Glutamatergic neuron (in vitro differentiated cells): ENCODE measurements around the gene RNPS1. TPM values are rescaled to one million over a fixed set of nuclear protein-coding genes. Genes with fewer than 3 reads are reported as not detected.

ENCODE experiments used
- DNase-seq: peaks from one replicate; pipeline ENCODE4 v3.0.0; 2022
- H3K27ac Mint-ChIP-seq: one replicate; pipeline ENCODE4 v1.8.0; 2020; ENCODE audit warnings: mild to moderate bottlenecking, mixed read lengths, inconsistent platforms; ENCODE audit not compliant: unreplicated experiment
- H3K27me3 Mint-ChIP-seq: one replicate; pipeline ENCODE4 v1.8.0; 2020; ENCODE audit warnings: mild to moderate bottlenecking, moderate library complexity, mixed read lengths, inconsistent platforms; ENCODE audit not compliant: unreplicated experiment
- H3K36me3 Mint-ChIP-seq: one replicate; pipeline ENCODE4 v1.8.0; 2020; ENCODE audit warnings: mild to moderate bottlenecking, mixed read lengths, inconsistent platforms; ENCODE audit not compliant: unreplicated experiment
- H3K4me1 Mint-ChIP-seq: one replicate; pipeline ENCODE4 v1.8.0; 2020; ENCODE audit warnings: mild to moderate bottlenecking, low read depth, mixed read lengths, inconsistent platforms; ENCODE audit not compliant: unreplicated experiment
- H3K4me3 Mint-ChIP-seq: one replicate; pipeline ENCODE4 v1.8.0; 2020; ENCODE audit warnings: mild to moderate bottlenecking, mixed read lengths, inconsistent platforms; ENCODE audit not compliant: unreplicated experiment
- H3K9me3 Mint-ChIP-seq: one replicate; pipeline ENCODE4 v1.8.0; 2020; ENCODE audit warnings: mild to moderate bottlenecking, moderate library complexity, mixed read lengths, inconsistent platforms; ENCODE audit not compliant: unreplicated experiment
- total RNA-seq: library from RNA; stranded (reverse); fragmentation: NEBNext Ultra II Directional; extraction: Animal tissue kit (Norgen Biotek cat#: 25700); gene quantifications from one replicate; pipeline ENCODE4 v1.2.1, GENCODE V29; 2021; ENCODE audit not compliant: unreplicated experiment
- TF ChIP-seq, protein P1 (sequence below): fragments of 200-600 bp; sonication (generic); IDR thresholded peaks from one replicate; pipeline ENCODE4 v1.5.0; 2021; ENCODE audit not compliant: partially characterized antibody, unreplicated experiment

Gene RNPS1
- total RNA-seq, 1 donor from 2014 or later = 220 TPM

GRCh38 chr16:2223942-2224486, 43.9 kb downstream of the RNPS1 start:
- Mint-ChIP-seq H3K9me3 (peaks cover 7% of the 10 kb centered on the region), H3K27me3 (peaks cover 14% of the 10 kb centered on the region), H3K4me1 (peaks cover 3% of the 10 kb centered on the region), H3K27ac (peak overlapping the region; percentile 68), H3K4me3 (peak overlapping the region; percentile 82), H3K36me3 (no peaks in the 10 kb centered on the region)
- no peak for DNase-seq
- TF ChIP-seq, protein P1, sequence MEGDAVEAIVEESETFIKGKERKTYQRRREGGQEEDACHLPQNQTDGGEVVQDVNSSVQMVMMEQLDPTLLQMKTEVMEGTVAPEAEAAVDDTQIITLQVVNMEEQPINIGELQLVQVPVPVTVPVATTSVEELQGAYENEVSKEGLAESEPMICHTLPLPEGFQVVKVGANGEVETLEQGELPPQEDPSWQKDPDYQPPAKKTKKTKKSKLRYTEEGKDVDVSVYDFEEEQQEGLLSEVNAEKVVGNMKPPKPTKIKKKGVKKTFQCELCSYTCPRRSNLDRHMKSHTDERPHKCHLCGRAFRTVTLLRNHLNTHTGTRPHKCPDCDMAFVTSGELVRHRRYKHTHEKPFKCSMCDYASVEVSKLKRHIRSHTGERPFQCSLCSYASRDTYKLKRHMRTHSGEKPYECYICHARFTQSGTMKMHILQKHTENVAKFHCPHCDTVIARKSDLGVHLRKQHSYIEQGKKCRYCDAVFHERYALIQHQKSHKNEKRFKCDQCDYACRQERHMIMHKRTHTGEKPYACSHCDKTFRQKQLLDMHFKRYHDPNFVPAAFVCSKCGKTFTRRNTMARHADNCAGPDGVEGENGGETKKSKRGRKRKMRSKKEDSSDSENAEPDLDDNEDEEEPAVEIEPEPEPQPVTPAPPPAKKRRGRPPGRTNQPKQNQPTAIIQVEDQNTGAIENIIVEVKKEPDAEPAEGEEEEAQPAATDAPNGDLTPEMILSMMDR = no peak

DNA sequence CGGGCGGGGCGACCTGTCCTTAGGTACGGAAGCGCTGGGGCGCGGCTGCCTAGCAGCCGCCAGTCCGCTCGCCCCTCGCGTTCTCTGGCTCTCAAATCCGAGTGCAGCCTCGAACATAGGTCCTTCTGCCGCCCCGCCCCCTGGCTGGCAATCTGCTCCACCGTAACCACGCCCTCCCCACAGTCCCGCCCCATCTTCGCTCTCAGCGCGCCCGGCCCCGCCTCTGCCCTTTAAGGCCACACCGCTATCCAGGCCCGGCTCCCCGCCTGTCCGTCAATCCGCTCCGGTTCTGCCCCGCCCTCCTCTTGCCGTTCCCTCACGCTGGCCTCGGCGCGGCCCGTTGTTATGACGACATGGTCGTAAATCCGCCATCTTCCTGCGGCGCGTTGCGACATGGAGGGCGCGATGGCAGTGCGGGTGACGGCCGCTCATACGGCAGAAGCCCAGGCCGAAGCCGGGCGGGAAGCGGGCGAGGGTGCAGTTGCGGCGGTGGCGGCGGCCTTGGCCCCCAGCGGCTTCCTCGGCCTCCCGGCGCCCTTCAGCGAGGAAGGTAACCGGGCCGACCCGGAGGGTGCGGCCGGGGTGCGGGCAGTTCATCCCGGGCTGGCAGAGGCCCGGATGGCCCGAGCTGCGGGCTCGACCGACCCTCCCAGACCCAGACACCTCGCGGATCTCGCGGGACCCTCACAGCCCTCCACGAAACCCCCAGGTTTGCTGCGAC, 44.5 kb downstream of the RNPS1 start, which contains the start of gene E4F1:
Gene E4F1 (plus strand): TSS at position 371 of the 721 bp plus-strand sequence. CDS start 23 bp downstream, at position 394.
- H3K27me3 Mint-ChIP-seq = peaks cover 14% of the 10 kb centered on the region
- H3K4me3 Mint-ChIP-seq = peak within 1 kb of the TSS; percentile 82
- peaks cover 7% of the 10 kb centered on the region for H3K9me3 Mint-ChIP-seq
- TF ChIP-seq, protein P1 = no peak
- DNase-seq = peak; percentile 100
- H3K4me1 Mint-ChIP-seq = peaks cover 3% of the 10 kb centered on the region
- no peaks in the 10 kb centered on the region for H3K36me3 Mint-ChIP-seq
- H3K27ac Mint-ChIP-seq = peak within 1 kb of the TSS; percentile 68

- TF ChIP-seq, protein P1 = no peak
- Mint-ChIP-seq H3K9me3 (peaks cover 4% of the 10 kb centered on the region), H3K4me3 (peak overlapping the region; percentile 49), H3K27me3 (peaks cover 19% of the 10 kb centered on the region), H3K4me1 (peaks cover 11% of the 10 kb centered on the region), H3K27ac (no peak overlapping the region), H3K36me3 (no peaks in the 10 kb centered on the region)
- DNase-seq = no peak
Observed at GRCh38 chr16:2216330-2216729, 51.6 kb downstream of the RNPS1 start.

DNA sequence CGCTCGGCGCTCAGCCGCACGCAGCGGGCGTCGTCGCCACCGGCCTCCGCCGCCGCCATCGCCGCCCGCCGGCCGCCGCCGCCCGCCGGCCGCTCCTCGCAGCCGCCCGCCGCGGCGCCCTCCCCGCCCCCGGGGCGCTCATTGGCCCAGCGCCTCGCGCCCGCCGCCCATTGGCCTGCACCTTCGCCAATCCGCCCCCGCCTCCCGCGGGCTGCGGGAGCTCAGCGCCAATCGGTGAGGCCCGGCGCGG, 53.3 kb downstream of the RNPS1 start, which contains the start of gene PGP:
Gene PGP (minus strand): TSS at position 122 of the 250 bp plus-strand sequence. CDS start 63 bp downstream, at position 59.
- Mint-ChIP-seq H3K4me3 (peak within 1 kb of the TSS; percentile 94), H3K4me1 (peaks cover 11% of the 10 kb centered on the region), H3K27ac (peak within 1 kb of the TSS; percentile 96), H3K9me3 (peaks cover 2% of the 10 kb centered on the region), H3K27me3 (peaks cover 10% of the 10 kb centered on the region), H3K36me3 (no peaks in the 10 kb centered on the region)
- DNase-seq = no peak
- TF ChIP-seq, protein P1 = no peak
